GM20431 (cell line): ENCODE measurements around the gene JOSD1.

Experiments
- in situ Hi-C: fragments of 300-500 bp; cut with MseI, MboI; formaldehyde crosslinking; loops from one replicate; pipeline ENCODE4 v1.15.0; 2020; ENCODE audit warnings: low sequenced_read_pairs; ENCODE audit not compliant: unreplicated experiment

Gene JOSD1

DNA sequence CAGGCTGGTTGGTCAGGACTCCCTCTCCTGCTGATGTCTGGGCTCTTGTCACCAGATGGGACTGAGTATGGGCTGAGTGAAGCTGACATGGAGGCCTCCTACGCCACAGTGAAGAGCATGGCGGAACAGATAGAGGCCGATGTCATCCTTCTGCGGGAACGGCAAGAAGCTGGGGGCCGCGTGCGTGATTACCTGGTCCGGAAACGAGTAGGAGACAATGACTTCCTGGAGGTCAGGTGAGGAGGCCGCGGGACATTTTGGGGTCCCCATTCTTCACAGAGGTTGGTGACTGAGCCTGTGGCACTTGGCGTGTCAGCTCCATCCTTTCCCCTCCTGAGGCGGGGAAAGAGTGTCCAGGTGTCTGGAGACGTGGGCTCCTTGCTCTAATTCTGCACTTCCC is 15.1 kb upstream of the JOSD1 start:
- in situ Hi-C loops = no loop called here

DNA sequence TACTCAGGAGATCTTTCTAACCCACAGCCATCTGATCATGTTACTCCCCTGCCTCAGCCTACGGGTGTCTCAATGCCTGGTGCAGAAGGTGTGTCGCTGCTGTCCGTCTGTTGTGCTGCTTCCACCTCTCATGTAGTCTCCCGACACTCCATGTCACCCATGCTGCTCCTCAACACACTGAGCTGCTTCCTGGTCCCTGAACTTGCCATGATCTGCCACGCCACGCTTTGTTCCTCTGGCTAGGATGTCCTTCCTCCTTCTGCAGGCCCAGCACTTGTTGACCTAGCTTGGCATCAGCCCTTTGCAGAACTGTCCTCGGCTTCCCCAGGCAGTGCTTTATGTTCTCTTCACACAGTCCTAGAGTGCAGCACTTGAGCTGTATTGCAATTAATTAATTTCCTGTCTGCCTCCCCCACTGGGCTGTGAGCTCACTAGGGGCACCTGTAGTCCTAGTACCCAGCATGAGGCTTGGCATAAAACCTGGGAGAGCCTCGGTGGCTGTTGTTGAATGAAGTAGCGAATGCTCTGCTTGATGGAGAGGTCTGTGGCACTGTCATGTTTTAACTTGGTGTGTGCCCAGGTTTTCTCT is 14.5 kb upstream of the JOSD1 start:
- in situ Hi-C loops = no loop called here

DNA sequence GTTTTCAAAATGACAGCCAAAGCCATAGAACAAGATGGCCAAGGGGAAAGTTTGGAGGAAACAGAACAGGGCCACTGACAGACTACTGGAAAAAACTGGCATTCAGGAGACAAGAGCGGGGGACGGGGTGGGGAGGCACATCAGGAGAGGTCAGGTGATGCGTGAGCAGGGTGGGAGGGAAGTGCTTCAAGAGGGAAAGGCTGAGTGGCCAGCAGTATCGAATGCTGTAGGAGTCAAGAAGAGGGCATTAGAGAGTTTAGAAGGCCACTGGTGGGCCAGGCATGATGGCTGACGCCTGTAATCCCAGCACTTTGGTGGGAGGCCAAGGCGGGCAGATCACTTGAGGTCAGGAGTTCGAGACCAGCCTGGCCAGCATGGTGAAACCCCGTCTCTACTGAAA is 13.2 kb upstream of the JOSD1 start:
- in situ Hi-C loops = no loop called here

DNA sequence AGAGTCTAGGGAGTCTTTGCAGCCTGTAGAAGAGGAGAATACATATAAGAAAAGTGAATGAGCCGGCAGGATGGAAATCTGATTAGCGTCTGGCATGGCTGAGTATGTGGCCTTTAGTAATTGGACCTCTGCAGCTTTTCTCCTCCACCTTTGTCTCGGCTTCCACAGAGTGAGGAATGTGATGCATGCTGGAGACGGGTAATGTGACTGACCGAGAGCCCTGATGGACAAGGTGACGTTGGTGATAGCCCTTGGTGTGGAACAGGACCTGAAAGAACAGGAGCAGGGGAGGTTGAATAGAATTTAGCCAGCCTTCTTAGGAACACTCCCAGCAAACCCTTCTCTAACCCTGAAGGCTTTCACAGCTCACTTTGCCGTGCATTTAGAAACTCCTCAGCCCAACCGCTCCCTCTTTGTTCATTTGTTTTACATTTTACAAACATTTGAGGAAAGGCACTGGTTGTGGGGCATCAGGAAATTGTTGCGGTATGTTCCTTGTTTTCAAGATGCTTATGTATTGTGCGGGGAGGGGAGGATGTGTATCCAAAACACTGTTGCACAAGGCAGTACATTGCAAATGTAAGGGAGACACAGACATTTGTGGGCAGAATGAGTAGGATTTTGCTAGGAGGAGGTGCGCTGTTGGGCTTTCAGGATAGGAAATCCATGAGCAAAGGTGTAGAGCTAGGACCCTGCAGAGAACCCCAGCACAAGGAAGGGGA is 11.9 kb upstream of the JOSD1 start:
- in situ Hi-C loops = no loop called here

DNA sequence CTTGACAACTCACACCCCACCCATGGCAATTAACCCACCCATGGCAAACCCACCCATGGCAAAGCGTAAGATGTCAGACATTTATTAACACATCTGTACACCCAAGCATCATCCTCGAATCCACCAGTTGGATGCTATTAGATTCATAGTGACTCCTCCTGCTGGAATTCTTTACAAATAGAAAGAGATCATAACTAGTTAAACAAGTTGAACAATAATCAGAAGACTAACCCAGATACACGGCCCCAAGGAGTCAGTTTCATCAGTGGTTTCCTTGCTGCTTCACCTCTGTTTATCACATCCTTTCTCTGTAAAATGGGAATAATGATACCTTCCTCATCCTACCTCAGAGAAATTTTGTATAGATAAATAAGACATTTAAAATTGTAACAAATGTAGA is 10.1 kb upstream of the JOSD1 start:
- in situ Hi-C loops = no loop called here

DNA sequence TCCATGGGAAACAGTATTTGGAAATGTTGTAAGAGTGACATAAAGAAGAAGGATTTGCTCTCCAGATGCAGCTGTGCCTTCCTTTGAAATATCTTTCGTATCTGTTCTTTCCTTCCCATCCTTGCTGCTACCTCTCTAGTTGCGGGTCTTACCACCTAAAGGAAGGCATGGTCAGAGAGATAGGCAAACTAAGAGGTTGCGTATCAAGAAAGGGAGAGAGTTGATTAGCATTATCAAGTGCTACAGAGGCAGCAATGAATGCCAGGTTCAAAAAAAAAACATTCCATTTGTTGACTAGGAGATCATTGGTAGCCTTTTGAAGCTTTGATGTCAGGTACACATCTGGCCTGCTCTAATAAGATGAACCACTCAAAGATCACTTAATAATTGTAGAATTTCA is 9.6 kb upstream of the JOSD1 start:
- in situ Hi-C loops = no loop called here

DNA sequence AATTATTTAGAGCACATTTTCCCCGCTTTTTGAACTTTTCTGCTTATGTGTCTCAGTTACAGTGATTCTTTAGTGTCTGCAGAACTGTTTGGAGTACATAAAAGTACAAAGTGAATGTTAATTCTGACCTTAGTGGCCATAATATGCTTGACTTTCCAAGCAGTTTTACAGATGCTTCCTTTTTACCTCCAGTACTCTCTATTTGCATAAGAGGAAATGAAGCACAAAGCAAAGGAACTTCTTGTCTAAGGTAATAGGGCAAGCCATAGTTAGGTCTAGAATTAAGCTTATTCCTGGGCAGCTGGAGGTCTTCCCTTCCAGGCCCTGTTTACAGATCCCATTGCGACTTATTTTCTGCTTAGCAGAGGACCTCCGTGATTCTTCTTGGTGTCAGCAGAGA is 8.6 kb upstream of the JOSD1 start:
- in situ Hi-C loops = no loop called here

DNA sequence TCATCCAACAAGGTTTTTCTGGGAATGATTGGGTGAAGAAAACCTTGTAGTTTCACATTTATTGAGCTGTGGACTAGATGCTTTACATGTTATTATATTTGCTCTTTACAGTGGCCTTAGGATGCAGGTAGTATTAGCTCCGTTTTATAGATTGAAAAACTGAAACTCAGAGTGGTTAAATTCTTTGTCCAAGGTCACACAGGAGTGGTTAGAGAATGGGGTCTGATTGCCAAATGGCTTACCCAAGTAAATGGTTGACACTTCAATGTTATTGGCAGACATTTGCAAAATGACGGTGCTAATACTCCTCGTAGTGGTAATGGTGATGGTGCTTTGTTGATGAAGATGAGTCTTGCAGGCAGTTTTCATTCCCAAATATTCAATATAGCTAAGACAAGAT is 7.2 kb upstream of the JOSD1 start:
- in situ Hi-C loops = no loop called here

DNA sequence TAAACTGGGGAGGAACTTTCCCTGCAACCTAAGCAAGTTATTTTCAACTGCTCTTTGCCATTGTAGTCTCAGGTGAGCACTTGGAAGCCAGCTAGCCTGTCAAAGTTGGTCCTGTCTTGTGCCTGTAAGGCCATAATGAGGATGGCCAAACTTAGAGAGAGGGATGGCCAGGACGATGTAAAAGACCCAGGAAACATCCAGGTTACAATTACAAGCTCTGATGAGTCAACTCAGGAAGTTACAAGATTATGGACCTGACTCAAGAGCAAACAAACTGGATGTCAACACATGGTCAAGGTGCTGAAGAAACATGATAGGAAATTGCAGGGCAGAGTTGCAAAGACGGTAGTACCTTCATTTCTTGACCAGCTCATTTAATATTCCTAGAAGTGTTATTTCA is 6.6 kb upstream of the JOSD1 start:
- in situ Hi-C loops = no loop called here

DNA sequence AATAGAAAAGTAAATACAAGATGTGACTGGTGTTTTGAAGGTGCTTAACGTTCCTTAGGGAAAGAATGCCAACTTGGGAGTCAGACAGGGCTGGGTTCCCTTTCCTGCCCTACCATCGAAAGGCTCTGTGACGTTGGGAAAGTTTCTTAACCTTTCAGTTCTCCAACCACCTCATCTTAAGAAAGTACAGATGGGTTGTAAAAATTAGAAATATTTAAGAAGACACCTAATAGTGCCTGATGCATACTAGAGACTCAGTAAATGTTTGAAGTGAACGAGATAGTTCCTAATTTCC is 6.1 kb upstream of the JOSD1 start:
- in situ Hi-C loops = no loop called here

DNA sequence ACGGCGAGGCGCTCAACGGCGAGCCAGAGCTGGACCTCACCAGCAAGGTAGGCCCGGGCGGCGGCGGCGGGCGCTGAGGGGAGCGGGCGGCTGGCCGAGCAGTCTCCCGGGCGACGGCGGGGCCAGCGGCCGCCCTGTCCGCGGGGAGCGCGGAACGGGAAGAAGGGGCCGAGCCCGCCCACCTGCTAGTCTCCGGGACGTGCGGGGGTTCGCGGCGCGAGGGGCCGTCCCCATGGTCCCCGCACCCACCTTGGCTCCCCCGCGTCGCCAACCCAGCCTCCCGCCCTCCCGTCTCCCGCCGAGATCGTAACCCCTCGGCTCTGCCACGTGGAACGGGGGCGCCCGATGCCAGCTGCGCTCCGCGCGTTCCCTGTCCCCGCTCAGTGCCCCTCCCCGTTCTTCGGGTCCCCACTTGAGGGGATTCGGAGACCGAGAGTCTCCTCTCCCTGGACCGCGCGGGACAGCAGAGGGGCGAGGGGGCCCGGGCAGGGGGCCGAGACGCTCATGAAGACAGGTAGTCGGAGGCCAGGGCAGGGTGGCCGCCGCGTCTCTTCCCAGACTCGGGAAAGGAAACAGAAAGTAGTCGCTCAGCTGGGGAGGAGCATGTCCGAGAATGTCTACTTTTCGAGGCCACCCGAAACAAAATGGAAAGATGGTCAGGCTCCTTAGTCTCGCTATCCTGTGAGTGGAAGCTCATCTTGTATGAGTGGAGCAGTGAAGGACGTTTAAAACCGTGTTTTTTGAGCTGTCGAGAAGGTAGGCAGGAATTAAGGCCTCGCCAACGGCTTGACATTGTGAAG is 5.6 kb upstream of the JOSD1 start:
- in situ Hi-C loops = no loop called here

DNA sequence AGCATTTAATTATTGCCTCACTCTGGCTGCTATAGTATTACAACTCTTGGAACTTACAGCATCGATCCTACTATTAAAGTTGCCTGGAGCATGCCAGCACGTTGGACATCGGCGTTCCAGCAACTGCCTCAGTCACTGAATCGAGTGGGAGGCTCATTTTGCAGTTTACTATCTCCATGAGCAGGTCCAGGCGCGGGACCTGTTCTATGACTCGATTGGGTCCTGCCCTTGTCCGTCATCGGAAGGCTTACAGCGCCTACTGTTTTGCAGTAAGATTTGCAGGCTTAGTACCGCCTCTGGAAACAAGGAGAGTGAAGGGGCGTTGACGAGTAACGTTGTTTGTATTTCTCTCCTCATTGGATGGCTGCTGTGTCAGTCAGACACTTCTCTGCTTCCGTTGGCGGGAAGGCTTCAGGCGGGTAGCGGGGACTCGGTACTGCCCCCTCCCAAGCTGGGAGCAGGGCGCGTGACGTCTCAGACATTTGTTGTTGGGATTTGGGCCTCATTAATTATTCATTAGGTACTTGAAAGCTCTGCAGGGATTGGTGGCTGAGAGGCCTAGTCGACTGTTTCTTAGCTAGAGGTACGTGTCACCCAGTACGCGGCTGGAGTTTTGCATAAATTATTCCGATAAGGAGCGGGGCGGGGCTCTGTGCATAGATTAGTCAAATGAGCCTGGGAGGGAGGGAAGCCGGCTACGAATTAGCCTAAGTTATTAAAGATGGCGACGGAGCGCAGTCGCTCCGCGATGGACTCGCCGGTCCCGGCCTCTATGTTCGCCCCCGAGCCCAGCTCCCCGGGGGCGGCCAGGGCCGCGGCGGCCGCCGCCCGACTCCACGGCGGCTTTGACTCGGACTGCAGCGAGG is 4.7 kb upstream of the JOSD1 start, which contains the start of gene GTPBP1:
Gene GTPBP1, plus strand, starts transcription at position 710 of the 866 bp plus-strand sequence. Its CDS starts 12 bp downstream, at position 722.
- in situ Hi-C loops = no loop called here

DNA sequence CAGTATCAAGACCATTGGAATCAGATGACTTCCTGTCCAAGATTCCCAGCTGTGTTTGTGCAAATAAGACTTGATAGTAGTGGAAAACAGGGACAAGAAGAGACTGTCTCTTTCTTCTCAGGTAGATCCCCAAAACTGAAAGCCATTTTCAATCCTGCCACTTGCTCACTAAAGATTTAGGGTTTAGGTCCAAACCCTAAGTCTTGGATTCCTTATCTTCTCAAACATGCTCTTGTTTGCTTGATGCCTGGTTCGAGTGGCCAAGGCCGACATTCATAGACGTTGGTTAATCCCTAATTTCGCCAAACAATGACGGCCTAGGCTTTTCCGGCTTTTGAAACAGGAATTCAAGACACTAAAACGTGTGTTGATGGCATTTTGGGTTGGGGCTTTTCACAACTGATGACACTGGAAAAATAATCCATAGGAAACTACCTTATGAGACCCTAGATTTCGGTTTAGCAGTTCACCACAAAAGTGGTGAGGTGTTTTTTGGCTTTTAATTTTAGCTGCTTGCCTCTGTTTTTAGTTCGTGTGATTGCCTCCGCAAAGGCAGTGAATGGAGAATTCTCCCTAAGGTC is 4.0 kb upstream of the JOSD1 start:
- in situ Hi-C loops = no loop called here

DNA sequence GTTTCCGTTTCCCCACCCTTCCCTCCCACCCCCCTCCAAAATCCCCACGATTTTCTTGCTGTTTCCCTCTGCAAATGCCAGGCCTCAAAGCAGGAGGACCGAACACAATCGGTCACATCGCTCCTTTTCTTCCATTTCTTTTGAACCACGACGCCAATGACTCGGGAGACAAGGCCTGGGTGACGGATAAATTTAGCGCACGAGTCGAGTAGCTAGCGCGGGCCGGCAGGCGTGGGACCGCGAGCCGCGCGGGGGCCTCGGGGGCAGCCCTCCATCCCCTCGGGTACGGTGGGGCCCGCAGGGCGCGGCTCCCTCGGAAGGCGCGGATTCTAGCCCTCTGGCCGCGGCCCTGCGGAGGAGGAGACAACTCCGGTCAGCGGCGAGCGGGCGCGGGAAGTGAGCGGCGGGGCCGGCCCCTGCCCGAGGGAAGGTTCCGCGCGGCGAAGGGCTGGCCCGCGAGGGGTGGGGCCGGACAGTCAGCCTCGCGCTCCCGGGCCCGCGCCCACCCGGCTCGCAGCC is 414 bp downstream of the JOSD1 start:
- in situ Hi-C loops = no loop called here

DNA sequence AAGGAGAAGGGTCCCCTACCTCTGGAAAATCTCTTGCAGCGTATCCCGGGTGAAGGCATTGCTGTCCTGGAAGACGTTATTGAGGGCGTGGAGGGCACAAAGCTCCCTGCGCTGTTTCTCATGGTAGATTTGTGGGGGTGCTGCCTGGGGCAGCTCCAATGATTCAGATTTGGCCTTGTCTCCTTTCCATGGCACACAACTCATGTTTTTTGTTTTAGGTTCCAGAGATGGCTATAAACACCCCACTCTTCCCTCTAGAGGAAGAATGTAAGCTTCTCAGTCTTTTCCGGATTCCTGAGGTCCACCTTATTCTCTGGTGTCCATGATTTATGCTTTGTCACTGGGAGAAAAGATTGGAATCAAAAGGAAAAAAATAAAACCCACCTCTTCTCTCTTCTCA is 959 bp downstream of the JOSD1 start:
- in situ Hi-C loops = no loop called here

DNA sequence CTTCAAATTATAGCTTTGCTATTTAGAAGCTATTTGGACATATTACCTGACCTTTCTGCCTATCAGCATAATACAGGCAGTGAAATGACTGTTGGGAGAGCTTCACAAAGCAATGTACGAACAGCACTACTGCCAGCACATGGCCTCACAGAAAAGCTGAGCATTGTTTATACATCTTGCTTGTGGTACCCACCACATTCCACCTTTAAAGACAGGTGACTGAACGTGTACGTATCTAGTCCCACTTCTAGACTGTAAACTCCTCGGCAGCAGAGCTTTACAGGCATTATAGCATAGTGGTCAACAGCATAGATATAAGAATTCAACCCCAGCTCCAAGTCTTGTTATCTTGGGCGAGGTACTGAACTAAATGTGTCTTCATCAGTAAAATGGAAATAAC is 1.6 kb downstream of the JOSD1 start:
- in situ Hi-C loops = no loop called here

DNA sequence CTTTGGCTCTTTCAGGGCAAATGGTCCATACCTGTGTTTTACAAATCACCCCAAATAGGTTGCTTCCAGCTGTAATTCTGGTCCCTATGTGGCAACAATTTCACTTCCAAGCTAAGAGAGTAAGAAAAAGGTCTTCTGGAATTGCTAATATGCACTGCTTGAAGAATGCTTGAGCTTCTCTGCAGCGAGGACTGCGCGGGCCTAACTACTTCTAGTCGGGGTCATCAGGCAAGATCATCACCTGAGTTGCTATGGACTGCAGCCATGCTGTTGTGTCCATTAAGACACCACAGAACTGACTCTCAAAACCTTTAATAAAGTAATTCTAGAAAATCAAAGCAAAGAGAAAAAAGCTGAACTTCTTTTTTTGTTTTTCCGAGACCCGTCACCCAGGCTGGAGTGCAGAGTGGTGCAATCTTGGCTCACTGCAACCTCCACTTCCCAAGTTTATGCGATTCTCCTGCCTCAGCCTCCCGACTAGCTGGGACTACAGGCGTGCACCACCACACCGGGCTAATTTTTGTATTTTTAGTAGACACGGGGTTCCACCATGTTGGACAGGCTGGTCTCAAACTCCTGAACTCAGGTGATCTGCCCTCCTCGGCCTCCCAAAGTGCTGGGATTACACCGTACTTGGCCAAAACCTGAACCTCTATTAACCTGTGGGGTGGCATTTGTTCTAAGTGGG is 2.2 kb downstream of the JOSD1 start:
- in situ Hi-C loops = no loop called here

DNA sequence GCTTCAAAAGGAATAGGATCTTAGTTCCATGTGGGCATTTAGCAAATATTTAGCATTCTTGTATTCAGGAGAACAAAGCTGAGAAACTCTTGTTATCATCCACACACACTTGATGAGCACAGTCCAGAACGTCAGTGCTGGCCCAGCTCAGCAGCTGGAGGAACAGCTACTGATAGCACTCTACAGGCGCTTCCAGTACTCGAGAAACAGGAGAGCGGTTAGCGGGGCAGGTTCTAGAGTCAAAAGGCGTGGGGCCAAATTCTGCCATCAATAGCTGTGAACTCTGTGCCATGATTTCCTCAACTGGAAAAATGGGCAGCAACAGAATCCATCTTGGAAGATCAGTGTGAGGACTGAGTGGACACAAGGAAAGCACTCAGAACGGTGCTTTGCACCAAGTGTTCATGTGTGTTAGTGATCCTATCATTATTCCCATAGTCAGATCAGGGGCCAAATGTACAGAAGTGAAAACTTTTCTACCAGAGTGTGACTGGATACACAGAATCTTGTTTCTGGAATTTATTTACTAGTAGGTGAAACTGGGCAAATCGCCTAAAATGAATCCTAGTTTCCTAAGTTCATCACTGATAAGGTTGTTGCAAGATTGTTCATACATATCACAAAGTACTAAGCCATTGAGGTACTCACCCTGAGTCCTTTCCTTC is 3.2 kb downstream of the JOSD1 start:
- in situ Hi-C loops = no loop called here
